AG09309 (cell line): ENCODE measurements around the gene MRAP2.

Experiments used
- DNase-seq: peaks from one replicate; pipeline ENCODE4 v3.0.0-alpha.2; 2010; ENCODE audit warnings: low read depth
- H3K4me3 ChIP-seq: 2 replicates; pipeline ENCODE4 v1.5.1; 2011; ENCODE audit warnings: mild to moderate bottlenecking, low read depth, low read length, moderate library complexity; ENCODE audit not compliant: control insufficient read depth
- TF ChIP-seq, protein P1 (sequence below): IDR thresholded peaks from 2 replicates; pipeline ENCODE4 v1.5.1; 2011; ENCODE audit warnings: mild to moderate bottlenecking, low read depth, low read length, inconsistent platforms; ENCODE audit not compliant: insufficient read depth, control insufficient read depth; ENCODE audit errors: missing control alignments

MRAP2 gene

DNA sequence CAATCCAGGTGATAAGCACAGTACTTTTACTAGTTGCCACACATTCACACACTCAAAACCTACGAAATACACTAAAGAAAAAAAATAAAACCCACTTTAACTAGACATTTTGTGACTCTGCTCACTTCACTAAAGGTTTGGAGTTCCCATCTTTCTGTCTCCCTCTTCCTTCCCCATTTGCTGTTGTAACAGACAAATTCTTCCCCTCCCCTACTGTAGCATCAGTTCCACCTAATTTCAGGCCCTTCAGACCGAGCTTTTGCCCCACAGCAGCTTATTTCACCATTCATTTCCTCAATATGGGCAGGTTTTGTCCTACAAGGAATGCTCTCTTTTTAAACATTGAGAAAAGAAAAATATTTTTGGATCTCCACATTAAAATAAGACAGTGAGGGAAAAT lies 31.3 kb upstream of the MRAP2 start:
- H3K4me3 ChIP-seq: no peak overlapping the region
- TF ChIP-seq, protein P1, sequence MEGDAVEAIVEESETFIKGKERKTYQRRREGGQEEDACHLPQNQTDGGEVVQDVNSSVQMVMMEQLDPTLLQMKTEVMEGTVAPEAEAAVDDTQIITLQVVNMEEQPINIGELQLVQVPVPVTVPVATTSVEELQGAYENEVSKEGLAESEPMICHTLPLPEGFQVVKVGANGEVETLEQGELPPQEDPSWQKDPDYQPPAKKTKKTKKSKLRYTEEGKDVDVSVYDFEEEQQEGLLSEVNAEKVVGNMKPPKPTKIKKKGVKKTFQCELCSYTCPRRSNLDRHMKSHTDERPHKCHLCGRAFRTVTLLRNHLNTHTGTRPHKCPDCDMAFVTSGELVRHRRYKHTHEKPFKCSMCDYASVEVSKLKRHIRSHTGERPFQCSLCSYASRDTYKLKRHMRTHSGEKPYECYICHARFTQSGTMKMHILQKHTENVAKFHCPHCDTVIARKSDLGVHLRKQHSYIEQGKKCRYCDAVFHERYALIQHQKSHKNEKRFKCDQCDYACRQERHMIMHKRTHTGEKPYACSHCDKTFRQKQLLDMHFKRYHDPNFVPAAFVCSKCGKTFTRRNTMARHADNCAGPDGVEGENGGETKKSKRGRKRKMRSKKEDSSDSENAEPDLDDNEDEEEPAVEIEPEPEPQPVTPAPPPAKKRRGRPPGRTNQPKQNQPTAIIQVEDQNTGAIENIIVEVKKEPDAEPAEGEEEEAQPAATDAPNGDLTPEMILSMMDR: no peak
- DNase-seq: no peak

DNA sequence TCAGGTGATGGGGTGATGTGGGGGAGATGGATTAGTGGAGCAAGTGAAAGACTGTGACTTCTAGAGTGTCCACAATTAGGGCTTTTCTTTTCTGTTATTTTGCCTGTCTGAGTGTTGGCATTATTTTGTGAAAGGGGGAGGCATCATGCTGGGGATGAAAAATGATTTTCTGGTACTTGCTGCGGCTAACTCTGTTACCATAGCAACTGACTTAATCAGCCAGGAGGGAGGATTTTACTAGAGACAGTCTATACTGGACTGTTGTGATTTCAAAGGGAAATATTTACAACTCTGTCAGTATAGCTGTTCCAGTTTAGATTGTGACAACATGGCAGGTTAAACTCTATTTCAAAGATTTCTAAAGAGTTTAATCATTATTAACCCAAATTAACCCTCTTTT lies 30.4 kb upstream of the MRAP2 start:
- TF ChIP-seq, protein P1: no peak
- no peak overlapping the region for H3K4me3 ChIP-seq
- no peak for DNase-seq

DNA sequence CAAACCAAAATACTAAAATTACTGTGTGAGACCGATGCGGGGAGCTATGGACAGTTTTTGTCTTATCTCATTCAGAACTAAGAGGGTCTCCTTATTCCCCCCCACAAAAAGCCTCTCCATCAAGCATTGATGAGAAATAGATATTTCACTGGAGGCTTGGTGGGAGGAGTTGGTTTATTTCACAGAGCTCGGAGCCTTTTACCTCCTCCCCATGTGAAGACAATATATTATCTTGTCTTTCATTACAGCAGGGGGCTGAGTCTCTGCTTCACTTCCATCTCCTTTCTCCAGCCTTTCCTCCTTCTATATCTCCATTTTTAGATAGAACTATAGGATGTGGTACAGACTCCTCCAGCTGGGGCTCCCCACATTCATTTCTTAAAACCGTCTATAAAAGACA lies 29.9 kb upstream of the MRAP2 start:
- no peak for DNase-seq
- H3K4me3 ChIP-seq: no peak overlapping the region
- TF ChIP-seq, protein P1: no peak

DNA sequence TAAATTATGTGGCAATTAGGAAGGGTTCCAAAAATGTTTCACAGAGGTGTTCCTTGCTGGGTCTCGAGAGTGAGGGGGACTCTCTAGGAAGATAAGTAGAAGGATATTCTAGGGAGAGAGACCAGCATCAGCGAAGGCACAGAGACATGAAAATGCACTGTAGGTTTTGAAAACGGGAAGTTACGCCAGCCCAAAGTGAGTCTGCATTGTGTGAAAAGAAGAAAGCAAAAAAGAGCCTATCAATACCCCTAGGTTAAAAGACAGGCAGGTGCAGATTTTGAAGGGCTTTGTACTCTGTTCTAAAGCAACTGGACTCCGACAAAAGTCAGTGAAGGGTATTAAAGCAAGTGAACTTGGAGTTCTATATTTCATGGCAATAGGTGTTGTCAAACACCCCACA lies 25.7 kb upstream of the MRAP2 start:
- TF ChIP-seq, protein P1: no peak
- H3K4me3 ChIP-seq: no peak overlapping the region
- no peak for DNase-seq

DNA sequence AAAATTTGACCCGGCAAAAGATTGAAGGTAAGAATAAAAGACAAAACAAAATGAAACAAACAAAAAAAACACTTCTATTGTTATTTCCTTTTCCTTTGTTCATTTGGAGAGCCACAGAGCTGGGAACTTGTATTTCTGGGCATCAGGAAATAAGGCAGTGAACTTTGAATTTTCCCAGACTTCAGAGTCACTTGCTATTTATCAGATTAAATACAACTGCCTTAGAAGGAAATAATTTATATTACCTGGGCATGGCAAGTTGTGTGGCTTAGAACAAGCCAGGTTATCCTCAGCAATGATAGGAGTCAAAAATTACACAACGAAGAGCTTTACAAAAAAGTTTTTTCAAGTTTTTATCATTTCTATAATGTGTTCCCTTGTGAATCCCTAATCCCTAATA lies 20.2 kb upstream of the MRAP2 start:
- no peak overlapping the region for H3K4me3 ChIP-seq
- TF ChIP-seq, protein P1: no peak
- DNase-seq: no peak

DNA sequence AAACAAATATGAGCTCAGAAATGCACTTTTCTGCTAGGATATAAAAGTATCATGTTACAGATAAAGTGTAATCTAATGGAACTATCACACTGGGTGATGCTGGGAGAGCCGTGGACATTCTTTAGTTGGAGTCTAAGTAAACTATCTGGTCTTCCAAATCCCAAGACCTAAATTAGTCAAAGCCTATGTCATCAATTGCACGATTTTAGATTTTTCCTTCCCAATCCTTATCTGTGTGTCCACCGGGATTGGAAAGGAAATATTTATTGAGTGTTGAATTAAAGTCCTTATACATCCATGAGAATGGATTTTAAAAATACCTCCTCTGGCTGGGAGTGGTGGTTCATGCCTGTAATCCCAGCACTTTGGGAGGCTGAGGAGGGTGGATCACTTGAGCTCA lies 19.6 kb upstream of the MRAP2 start:
- TF ChIP-seq, protein P1: no peak
- DNase-seq: no peak
- H3K4me3 ChIP-seq: no peak overlapping the region

DNA sequence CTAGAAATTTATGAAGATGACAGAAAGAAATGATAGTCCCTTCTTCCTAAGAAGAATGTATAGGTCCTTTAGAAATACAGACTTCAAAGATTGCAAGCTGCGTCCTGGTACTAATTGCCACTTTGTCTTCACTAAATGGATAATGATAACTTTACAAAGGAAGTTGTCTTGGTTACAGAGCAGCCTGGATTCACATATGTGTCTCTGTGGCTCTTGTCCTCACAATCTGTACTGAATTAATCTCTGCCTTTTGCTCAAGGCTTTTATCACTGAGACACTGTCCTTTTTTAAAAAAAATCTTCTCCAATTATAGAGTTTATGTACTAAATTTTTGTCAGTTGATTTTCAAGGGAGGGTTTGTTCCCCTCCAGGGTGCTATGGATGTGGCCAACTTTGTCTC lies 17.5 kb upstream of the MRAP2 start:
- TF ChIP-seq, protein P1: no peak

More for the DNA sequence above, 17.5 kb upstream of the MRAP2 start:
- no peak for DNase-seq
- no peak overlapping the region for H3K4me3 ChIP-seq
